GM19043 (cell line): ENCODE measurements around the gene GET3.
"Not testable (repeated sequence)": the region's sequence is repeated elsewhere in the genome, so short reads cannot be mapped to it uniquely, and the experiment has no call there.

Source experiments
- ATAC-seq: cut with Tn5 transposase; IDR thresholded peaks from one replicate; pipeline ENCODE4 v1.9.1; 2021; ENCODE audit warnings: low read depth; ENCODE audit not compliant: unreplicated experiment

GET3 gene

GRCh38 chr19:12715102-12715501 lies 22.2 kb upstream of the GET3 start:
- no peak for ATAC-seq

GRCh38 chr19:12715929-12716328 lies 21.4 kb upstream of the GET3 start:
- ATAC-seq, result no peak

- ATAC-seq, result no peak
Measured at GRCh38 chr19:12720296-12720695, 17.0 kb upstream of the GET3 start.

- no peak for ATAC-seq
Measured at GRCh38 chr19:12720851-12721655, 16.2 kb upstream of the GET3 start.

- ATAC-seq, result no peak
Measured at GRCh38 chr19:12721656-12722565, 15.4 kb upstream of the GET3 start.

GRCh38 chr19:12722566-12723380 lies 14.5 kb upstream of the GET3 start:
- peak; percentile 75 for ATAC-seq

- no peak for ATAC-seq
Measured at GRCh38 chr19:12723381-12723640, 14.0 kb upstream of the GET3 start.

GRCh38 chr19:12723641-12724426 lies 13.5 kb upstream of the GET3 start, which contains the start of gene TNPO2:
TSS of gene TNPO2 (minus strand) at chr19:12723932. CDS start at chr19:12720977, 2,955 bp downstream.
- no peak for ATAC-seq

GRCh38 chr19:12725612-12726011 lies 11.7 kb upstream of the GET3 start:
- not testable (repeated sequence) for ATAC-seq

GRCh38 chr19:12726988-12727316 lies 10.3 kb upstream of the GET3 start:
- no peak for ATAC-seq

GRCh38 chr19:12727745-12728433 lies 9.4 kb upstream of the GET3 start:
- ATAC-seq, result no peak

GRCh38 chr19:12730064-12730463 lies 7.2 kb upstream of the GET3 start:
- ATAC-seq, result no peak

- no peak for ATAC-seq
Measured at GRCh38 chr19:12731337-12731736, 6.0 kb upstream of the GET3 start.

GRCh38 chr19:12733369-12734214 lies 3.7 kb upstream of the GET3 start:
- ATAC-seq, result no peak

GRCh38 chr19:12737835-12738351 lies 596 bp downstream of the GET3 start:
- ATAC-seq, result no peak

- no peak for ATAC-seq
Measured at GRCh38 chr19:12745166-12745897, 8.0 kb downstream of the GET3 start.

- no peak for ATAC-seq
Measured at GRCh38 chr19:12748489-12748888, 11.2 kb downstream of the GET3 start.

GRCh38 chr19:12749938-12750521 lies 12.7 kb downstream of the GET3 start:
- no peak for ATAC-seq
